HCT116 (cell line): ENCODE results near the gene NLRC5.

Source experiments
- CTCF ChIP-seq, 3 experiments: fragments of 200-600 bp in 1 of 3; sonication (generic) in 1 of 3; IDR thresholded peaks in 2 of 3; conservative IDR thresholded peaks in 1 of 3; 2 replicates each; pipeline ENCODE4 v1.5.1; 2012 to 2017; ENCODE audit warnings: low read depth in 2 of 3, low read length in 2 of 3, antibody characterized with exemption in 1 of 3, borderline replicate concordance in 1 of 3, control low read depth in 1 of 3, mild to moderate bottlenecking in 1 of 3, mixed read lengths in 1 of 3, mixed run types in 1 of 3, moderate library complexity in 1 of 3; ENCODE audit not compliant: insufficient read depth in 1 of 3
- POLR2A ChIP-seq: IDR thresholded peaks from 2 replicates; pipeline ENCODE4 v1.7.0; 2011; ENCODE audit warnings: borderline replicate concordance; ENCODE audit not compliant: insufficient read depth, insufficient read length; ENCODE audit errors: extremely low read depth

- TF ChIP-seq POLR2A, result no peak
- TF ChIP-seq CTCF (IDR thresholded peaks at IDR 0.05 in 2 of 3, conservative IDR thresholded peaks at IDR 0.05 in 1 of 3; ENCODE audit: borderline replicate concordance in 1 of 3, insufficient read depth in 1 of 3, low read depth in 2 of 3, low read length in 2 of 3), result no peak
These were observed 137.8 kb downstream of the NLRC5 start for GRCh38 chr16:57127037-57127763.
